ENCODE data around the gene C2CD5. TPM values are rescaled to one million over a fixed set of nuclear protein-coding genes. Genes with fewer than 3 reads are reported as not detected.
A peak's percentile ranks its signal among the peaks of the same experiment; 100 is the strongest.

Gene C2CD5
- total and polyA plus RNA-seq, 2 of the 4 experiments (the other 2 are of a cell fraction), result 14.5 to 15.8 TPM

DNA sequence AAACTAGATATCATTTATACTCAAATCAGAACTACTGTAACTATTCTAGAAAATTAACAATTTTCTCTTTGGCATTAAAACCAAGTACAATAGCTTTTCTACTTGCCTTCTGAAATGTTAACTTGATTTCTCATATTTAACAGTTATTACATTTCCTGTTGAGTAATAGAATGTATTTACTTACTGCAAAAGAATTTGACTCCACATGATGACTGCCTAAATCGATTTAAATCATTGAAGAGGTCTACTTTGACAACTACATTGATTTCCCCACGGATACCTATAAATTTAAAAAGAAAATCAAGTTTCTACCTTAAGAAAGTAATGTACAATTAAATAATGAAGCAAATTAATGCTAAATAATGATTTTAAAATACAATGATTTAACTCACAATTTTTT lies 18.9 kb downstream of the C2CD5 start:
- H2BK5ac ChIP-seq (ENCODE audit: low read depth, low read length, poor library complexity, severe bottlenecking), result peak overlapping the region; percentile 74
- peaks cover 14% of the 10 kb centered on the region for H3K36me3 ChIP-seq (ENCODE audit: control insufficient read depth, insufficient read depth, low read length)
- WGBS, 2 experiments (ENCODE audit: extremely low coverage in 2 of 2, insufficient read length in 1 of 2), result no CpG with 5 or more reads among the region's 2 CpGs
- POLR2A ChIA-PET (ENCODE audit: unreplicated experiment), result interaction anchor here (0.5 kb wide), 1 partner anchor 15 kb away, joined by 5 read pairs; no protein-coding TSS in a partner anchor
- peaks cover 7% of the 10 kb centered on the region for H3K4me1 ChIP-seq (ENCODE audit: control insufficient read depth, insufficient read depth, low read length)
- DNase-seq (peak; percentile 50), ATAC-seq (ENCODE audit: low read depth) (no peak)
- peaks cover 11 to 17% of the 10 kb centered on the region in 2 experiments; a peak in 3 of 4 replicates for H3K79me1 ChIP-seq (ENCODE audit: low read depth in 1 of 2, low read length in 2 of 2)
- H2AK5ac ChIP-seq (ENCODE audit: low read depth, low read length), result no peak overlapping the region
- CTCF ChIA-PET, result no interaction called here
- H3K18ac ChIP-seq (ENCODE audit: low read depth, low read length), result no peak overlapping the region
- H2AK9ac ChIP-seq (replicated peaks; ENCODE audit: low read depth, low read length, poor library complexity), result no peak overlapping the region
- H3K23ac ChIP-seq (ENCODE audit: low read depth, low read length), result no peak overlapping the region
- H3K9ac ChIP-seq (ENCODE audit: low read depth, low read length), result no peak overlapping the region
- intact Hi-C loops (cut with micrococcal nuclease), result loop anchor here (10.0 kb wide), 1 partner anchor 871 kb away; the partner anchor contains the start of gene LDHB
- no peak overlapping the region for H3K27ac ChIP-seq (ENCODE audit: insufficient read depth, low read length)
- dilution Hi-C loops (cut with HindIII; ENCODE audit: low sequenced_read_pairs, unreplicated experiment), result no loop called here
- in situ Hi-C loops (cut with MboI; ENCODE audit: low sequenced_read_pairs), result no loop called here
- H3K27me3 ChIP-seq (ENCODE audit: control insufficient read depth, insufficient read depth, low read length), result no peaks in the 10 kb centered on the region
- no peak overlapping the region for H4K8ac ChIP-seq (ENCODE audit: low read depth in 2 of 2, low read length in 2 of 2)
- peak overlapping the region; percentile 27; the same call in 1 of the 2 replicates for H3K4ac ChIP-seq (ENCODE audit: low read depth, low read length)
- TF ChIP-seq CEBPB (IDR thresholded peaks at IDR 0.05; ENCODE audit: low read depth, low read length) (peak; percentile 40; the same call in 1 of the 2 replicates), MXI1 (IDR thresholded peaks at IDR 0.05; ENCODE audit: borderline replicate concordance, low read depth, low read length) (no peak)
- H3K4me2 ChIP-seq (ENCODE audit: low read depth, low read length), result no peak overlapping the region
- H2BK20ac ChIP-seq (ENCODE audit: low read depth, low read length), result no peak overlapping the region
- no peak overlapping the region for H2BK120ac ChIP-seq (ENCODE audit: low read depth, low read length)
- no peak overlapping the region for H4K5ac ChIP-seq (ENCODE audit: low read depth, low read length)
- H3K4me3 ChIP-seq (ENCODE audit: insufficient read depth, low read depth, low read length), result no peak overlapping the region
- no peak overlapping the region; the same call in 1 of the 2 replicates for H3K14ac ChIP-seq (replicated peaks; ENCODE audit: low read depth, low read length)
- no peak overlapping the region for H3K56ac ChIP-seq (ENCODE audit: extremely low read depth, insufficient read depth, low read length)
- no peak overlapping the region for H2BK15ac ChIP-seq (ENCODE audit: low read depth, low read length)
- peaks cover 3% of the 10 kb centered on the region; the same call in 1 of the 2 replicates for H3K9me1 ChIP-seq (ENCODE audit: insufficient read depth, low read length)
- BruUV-seq (replicated peaks), result no TSS peak
- no peaks in the 10 kb centered on the region for H3K9me3 ChIP-seq (ENCODE audit: control insufficient read depth, insufficient read depth, low read length)
- H4K91ac ChIP-seq (ENCODE audit: insufficient read depth, low read depth, low read length), result no peak overlapping the region
- H4K20me1 ChIP-seq (ENCODE audit: insufficient read depth, low read length), result no peaks in the 10 kb centered on the region
- H2AFZ ChIP-seq (replicated peaks; ENCODE audit: low read length, poor library complexity), result no peak overlapping the region

Data from IMR-90 (cell line).